Prostate gland (tissue), 2 donors: ENCODE results near the gene PLXNB1.
A peak's percentile ranks its signal among the peaks of the same experiment; 100 is the strongest.

Experiments used
- POLR2A ChIP-seq: fragments of 450-650 bp; IDR thresholded peaks from one replicate; pipeline ENCODE4 v1.6.1; 2016; ENCODE audit warnings: antibody characterized with exemption, mild to moderate bottlenecking
- POLR2AphosphoS5 ChIP-seq: sonication (generic); formaldehyde crosslinking; IDR thresholded peaks from one replicate; pipeline ENCODE4 v1.6.1; 2017; ENCODE audit warnings: antibody characterized with exemption
- TF ChIP-seq, protein P1 (sequence below), 4 experiments: fragments of 200-600 bp in 2 of 4; fragments of 450-650 bp in 2 of 4; sonication (generic) in 2 of 4; IDR thresholded peaks; 1 replicate in 3 of 4; 2 replicates in 1 of 4; pipeline ENCODE4 v1.5.1; 2016 to 2019; ENCODE audit warnings: antibody characterized with exemption in 4 of 4, mild to moderate bottlenecking in 2 of 4, moderate library complexity in 2 of 4

- no peak for TF ChIP-seq POLR2AphosphoS5
- TF ChIP-seq, protein P1, sequence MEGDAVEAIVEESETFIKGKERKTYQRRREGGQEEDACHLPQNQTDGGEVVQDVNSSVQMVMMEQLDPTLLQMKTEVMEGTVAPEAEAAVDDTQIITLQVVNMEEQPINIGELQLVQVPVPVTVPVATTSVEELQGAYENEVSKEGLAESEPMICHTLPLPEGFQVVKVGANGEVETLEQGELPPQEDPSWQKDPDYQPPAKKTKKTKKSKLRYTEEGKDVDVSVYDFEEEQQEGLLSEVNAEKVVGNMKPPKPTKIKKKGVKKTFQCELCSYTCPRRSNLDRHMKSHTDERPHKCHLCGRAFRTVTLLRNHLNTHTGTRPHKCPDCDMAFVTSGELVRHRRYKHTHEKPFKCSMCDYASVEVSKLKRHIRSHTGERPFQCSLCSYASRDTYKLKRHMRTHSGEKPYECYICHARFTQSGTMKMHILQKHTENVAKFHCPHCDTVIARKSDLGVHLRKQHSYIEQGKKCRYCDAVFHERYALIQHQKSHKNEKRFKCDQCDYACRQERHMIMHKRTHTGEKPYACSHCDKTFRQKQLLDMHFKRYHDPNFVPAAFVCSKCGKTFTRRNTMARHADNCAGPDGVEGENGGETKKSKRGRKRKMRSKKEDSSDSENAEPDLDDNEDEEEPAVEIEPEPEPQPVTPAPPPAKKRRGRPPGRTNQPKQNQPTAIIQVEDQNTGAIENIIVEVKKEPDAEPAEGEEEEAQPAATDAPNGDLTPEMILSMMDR (IDR thresholded peaks at IDR 0.05) = no peak
- TF ChIP-seq POLR2A = peak; percentile 8
Measured at GRCh38 chr3:48427630-48427962, 2.3 kb downstream of the PLXNB1 start.
